SH-SY5Y (cell line): ENCODE measurements around the gene RHOBTB1.

Source experiments
- GATA2 ChIP-seq: IDR thresholded peaks from 2 replicates; pipeline ENCODE4 v1.6.1; 2011; ENCODE audit warnings: mild to moderate bottlenecking, low read depth, low read length
- GATA3 ChIP-seq: IDR thresholded peaks from 2 replicates; pipeline ENCODE4 v1.6.1; 2011; ENCODE audit warnings: low read depth, mild to moderate bottlenecking, low read length, moderate library complexity

RHOBTB1 gene

GRCh38 chr10:60877061-60877776 is 66.8 kb downstream of the RHOBTB1 start:
- TF ChIP-seq GATA3 (no peak), GATA2 (no peak)

- TF ChIP-seq GATA3: no peak
- TF ChIP-seq GATA2: no peak
Measured at GRCh38 chr10:60873758-60874157, 70.2 kb downstream of the RHOBTB1 start.

- TF ChIP-seq GATA2 (no peak), GATA3 (no peak)
Measured at GRCh38 chr10:60872451-60872850, 71.5 kb downstream of the RHOBTB1 start.

GRCh38 chr10:60871215-60871614 is 72.8 kb downstream of the RHOBTB1 start:
- no peak for TF ChIP-seq GATA3
- TF ChIP-seq GATA2: no peak

- TF ChIP-seq GATA2 (no peak), GATA3 (no peak)
Measured at GRCh38 chr10:60870803-60871202, 73.2 kb downstream of the RHOBTB1 start.

GRCh38 chr10:60870416-60870728 is 73.6 kb downstream of the RHOBTB1 start:
- TF ChIP-seq GATA3 (no peak), GATA2 (no peak)

GRCh38 chr10:60869652-60870415 is 74.2 kb downstream of the RHOBTB1 start:
- TF ChIP-seq GATA2 (no peak), GATA3 (no peak)

- no peak for TF ChIP-seq GATA3
- TF ChIP-seq GATA2: no peak
Measured at GRCh38 chr10:60868946-60869345, 75.0 kb downstream of the RHOBTB1 start.

GRCh38 chr10:60865198-60865783 is 78.7 kb downstream of the RHOBTB1 start:
- no peak for TF ChIP-seq GATA3
- TF ChIP-seq GATA2: no peak

- TF ChIP-seq GATA3 (no peak), GATA2 (no peak)
Measured at GRCh38 chr10:60863796-60864195, 80.2 kb downstream of the RHOBTB1 start.

GRCh38 chr10:60862517-60862916 is 81.5 kb downstream of the RHOBTB1 start:
- TF ChIP-seq GATA2 (no peak), GATA3 (no peak)

- TF ChIP-seq GATA2 (no peak), GATA3 (no peak)
Measured at GRCh38 chr10:60856405-60856804, 87.6 kb downstream of the RHOBTB1 start.

GRCh38 chr10:60853637-60854036 is 90.3 kb downstream of the RHOBTB1 start:
- no peak for TF ChIP-seq GATA2

- TF ChIP-seq GATA3 (no peak), GATA2 (no peak)
Measured at GRCh38 chr10:60853107-60853506, 90.9 kb downstream of the RHOBTB1 start.

GRCh38 chr10:60849740-60850139 is 94.2 kb downstream of the RHOBTB1 start:
- TF ChIP-seq GATA2 (no peak), GATA3 (no peak)

GRCh38 chr10:60849217-60849616 is 94.8 kb downstream of the RHOBTB1 start:
- TF ChIP-seq GATA3: no peak
- TF ChIP-seq GATA2: no peak
